ENCODE data around the gene MFSD6L.

Gene MFSD6L

GRCh38 chr17:8799570-8800212 lies 526 bp upstream of the MFSD6L start:
- no peak for DNase-seq (ENCODE audit: low read depth)
- no peak for TF ChIP-seq CTCF (IDR thresholded peaks at IDR 0.05; ENCODE audit: low read depth, low read length, missing control alignments)
- H3K4me3 ChIP-seq (ENCODE audit: low read depth, low read length): no peak overlapping the region

GRCh38 chr17:8798176-8798845 lies 854 bp downstream of the MFSD6L start:
- no peak for DNase-seq (ENCODE audit: low read depth)
- TF ChIP-seq CTCF (IDR thresholded peaks at IDR 0.05; ENCODE audit: low read depth, low read length, missing control alignments): no peak
- no peak overlapping the region for H3K4me3 ChIP-seq (ENCODE audit: low read depth, low read length)

GRCh38 chr17:8797621-8798175 lies 1.5 kb downstream of the MFSD6L start:
- no peak for TF ChIP-seq CTCF (IDR thresholded peaks at IDR 0.05; ENCODE audit: low read depth, low read length, missing control alignments)
- DNase-seq (ENCODE audit: low read depth): no peak
- no peak overlapping the region for H3K4me3 ChIP-seq (ENCODE audit: low read depth, low read length)

- TF ChIP-seq CTCF (IDR thresholded peaks at IDR 0.05; ENCODE audit: low read depth, low read length, missing control alignments): no peak
- no peak overlapping the region for H3K4me3 ChIP-seq (ENCODE audit: low read depth, low read length)
- no peak for DNase-seq (ENCODE audit: low read depth)
These were observed 4.5 kb downstream of the MFSD6L start for GRCh38 chr17:8794636-8795035.

- H3K4me3 ChIP-seq (ENCODE audit: low read depth, low read length): no peak overlapping the region
- DNase-seq (ENCODE audit: low read depth): no peak
- TF ChIP-seq CTCF (IDR thresholded peaks at IDR 0.05; ENCODE audit: low read depth, low read length, missing control alignments): no peak
These were observed 5.5 kb downstream of the MFSD6L start for GRCh38 chr17:8793649-8794048.

- TF ChIP-seq CTCF (IDR thresholded peaks at IDR 0.05; ENCODE audit: low read depth, low read length, missing control alignments): no peak
- DNase-seq (ENCODE audit: low read depth): no peak
- no peak overlapping the region for H3K4me3 ChIP-seq (ENCODE audit: low read depth, low read length)
These were observed 6.5 kb downstream of the MFSD6L start for GRCh38 chr17:8792646-8793045.

Measured in GM12864 (cell line).